ENCODE results near the gene MEIKIN.

MEIKIN gene

DNA sequence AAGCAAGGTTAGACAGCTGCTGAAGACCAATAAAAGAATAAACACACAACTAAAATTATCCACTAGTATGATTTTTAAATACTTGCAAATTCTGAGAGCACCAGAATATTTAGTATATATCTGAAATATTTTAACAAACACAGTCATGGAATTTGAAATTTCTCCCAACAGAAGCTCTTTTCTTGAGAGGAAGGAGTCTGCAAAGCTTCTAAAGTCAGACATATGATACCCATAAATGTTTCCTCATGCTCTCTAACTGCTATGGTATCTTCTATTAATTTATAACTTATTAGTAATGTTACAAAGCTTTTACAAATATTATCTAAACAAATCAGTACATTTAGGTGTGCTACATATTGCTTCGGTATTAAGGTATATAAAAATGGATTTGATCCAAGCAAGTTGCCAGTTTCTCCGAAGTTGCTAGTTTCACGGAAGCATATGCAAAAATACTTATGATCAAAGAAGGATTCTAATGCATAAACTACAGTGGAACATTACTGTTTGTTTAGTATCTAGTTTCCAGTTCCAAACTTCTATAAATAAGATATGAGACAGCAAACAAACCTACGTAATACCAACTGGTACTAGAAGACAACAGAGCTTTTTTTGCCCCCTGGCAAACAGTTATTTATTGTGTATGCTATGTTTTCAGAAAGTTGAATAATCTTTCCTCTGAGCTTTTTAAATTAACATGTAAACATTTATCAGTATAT is 170.7 kb downstream of the MEIKIN start:
- DNase-seq (ENCODE audit: extremely low read depth in 1 of 2, low read depth in 1 of 2) = no peak

DNA sequence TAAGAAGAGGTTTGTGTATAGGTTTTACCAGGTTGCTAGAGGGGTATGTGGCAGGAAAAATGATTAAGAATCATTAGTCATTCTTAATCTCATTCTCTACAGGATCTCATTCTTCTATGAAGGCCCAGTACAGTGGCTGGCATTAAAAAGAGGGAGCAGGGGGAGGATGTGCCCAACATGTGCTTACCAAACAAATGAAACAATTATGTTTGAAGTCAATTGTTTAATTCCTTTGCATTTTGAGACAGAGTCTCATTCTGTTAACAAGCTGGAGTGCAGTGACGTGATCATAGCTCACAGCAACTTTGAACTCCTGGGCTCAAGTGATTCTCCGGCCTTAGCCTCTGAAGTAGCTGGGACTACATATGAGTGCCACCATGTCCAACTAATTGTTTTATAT is 171.7 kb downstream of the MEIKIN start:
- DNase-seq (ENCODE audit: extremely low read depth in 1 of 2, low read depth in 1 of 2) = no peak

DNA sequence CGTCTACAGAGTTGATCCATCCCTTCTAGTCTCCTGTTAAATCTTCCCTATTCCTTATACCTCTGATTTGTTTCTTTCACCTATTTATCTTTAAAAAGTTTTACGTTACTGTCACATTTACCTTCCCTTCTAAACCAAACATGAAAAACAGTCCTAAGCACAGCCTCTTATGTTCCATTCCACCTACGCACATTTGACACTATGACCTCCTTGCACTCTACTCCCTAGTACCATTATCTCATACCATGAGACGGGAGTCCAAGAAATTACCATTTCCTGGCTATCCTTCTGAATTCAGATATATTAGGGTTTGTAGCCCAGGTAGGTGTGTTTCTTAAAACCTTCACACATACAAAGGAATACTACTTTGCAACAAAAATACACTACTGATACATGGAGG is 173.8 kb downstream of the MEIKIN start:
- no peak for DNase-seq (ENCODE audit: extremely low read depth in 1 of 2, low read depth in 1 of 2)

DNA sequence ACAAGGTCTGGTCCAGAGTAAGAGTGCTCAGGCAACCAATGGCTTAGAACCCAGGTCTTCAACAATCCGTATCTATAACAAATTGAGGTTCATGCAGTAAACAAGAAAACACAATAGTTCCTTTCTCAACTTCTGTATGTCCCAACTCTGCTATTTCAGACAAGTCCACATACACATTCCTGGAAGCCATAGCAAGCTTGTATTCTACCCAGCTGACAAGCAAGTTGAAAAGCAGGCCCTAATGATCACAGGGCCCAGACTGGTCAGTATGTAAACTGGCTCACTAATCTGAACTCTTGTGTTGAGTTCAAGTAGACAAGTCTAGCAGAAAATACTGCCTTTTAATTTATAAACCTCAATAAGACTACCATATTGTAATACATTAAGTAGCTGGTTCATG is 175.5 kb downstream of the MEIKIN start:
- DNase-seq (ENCODE audit: extremely low read depth in 1 of 2, low read depth in 1 of 2) = no peak

DNA sequence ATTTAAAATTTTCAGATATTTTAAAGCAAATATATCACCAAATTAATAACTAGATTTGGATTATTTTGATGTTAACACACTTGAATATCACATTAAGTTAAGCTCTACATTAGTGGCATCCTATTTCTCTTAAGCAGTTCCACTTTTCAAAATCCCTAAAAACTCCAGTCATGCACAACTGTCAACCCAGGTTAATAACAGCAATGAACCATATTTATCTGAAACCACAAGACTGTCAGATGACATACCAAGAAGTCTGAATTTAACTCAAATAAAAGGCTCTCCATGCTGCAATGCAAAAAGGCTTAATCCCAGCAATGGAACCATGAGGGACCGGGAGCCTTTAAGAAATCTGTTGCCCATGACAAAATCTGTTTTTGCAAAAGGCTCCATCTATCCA is 176.1 kb downstream of the MEIKIN start:
- DNase-seq (ENCODE audit: extremely low read depth in 1 of 2, low read depth in 1 of 2) = no peak

DNA sequence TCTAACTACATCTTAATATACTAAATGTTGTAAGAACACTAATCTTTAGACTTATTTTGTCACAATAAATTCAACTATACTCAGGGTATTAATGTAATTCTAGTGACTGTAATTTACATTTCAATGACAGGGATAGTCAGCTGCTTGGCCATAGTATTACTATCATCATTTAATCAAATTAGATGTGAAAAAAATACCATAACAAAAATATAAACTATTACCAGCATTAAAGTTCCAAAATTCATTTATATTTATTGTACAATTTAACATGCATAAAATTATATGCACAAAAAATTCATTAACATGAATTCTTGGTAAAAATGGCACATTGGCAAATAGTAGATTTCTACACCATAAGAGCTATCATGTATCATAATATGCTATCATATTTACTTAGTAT is 177.6 kb downstream of the MEIKIN start:
- DNase-seq (ENCODE audit: extremely low read depth in 1 of 2, low read depth in 1 of 2) = no peak

DNA sequence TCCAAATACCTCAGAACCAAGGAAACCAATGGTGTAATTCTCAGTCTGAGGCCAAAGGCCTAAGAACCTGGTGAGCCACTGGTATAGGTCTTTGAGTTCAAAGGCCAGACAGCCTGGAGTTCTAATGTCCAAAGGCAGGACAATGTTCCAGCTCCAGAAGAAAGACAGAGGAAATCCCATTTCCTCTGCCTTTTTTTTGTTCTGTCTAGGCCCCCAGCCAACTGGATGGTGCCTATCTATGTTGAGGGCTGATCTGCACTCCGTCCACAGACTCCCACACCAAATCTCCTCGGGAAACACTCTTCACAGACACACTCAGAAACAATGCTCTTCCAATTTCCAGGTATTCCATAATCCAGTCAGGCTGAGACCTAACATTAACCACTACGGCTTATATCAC is 178.8 kb downstream of the MEIKIN start:
- no peak for DNase-seq (ENCODE audit: extremely low read depth in 1 of 2, low read depth in 1 of 2)

DNA sequence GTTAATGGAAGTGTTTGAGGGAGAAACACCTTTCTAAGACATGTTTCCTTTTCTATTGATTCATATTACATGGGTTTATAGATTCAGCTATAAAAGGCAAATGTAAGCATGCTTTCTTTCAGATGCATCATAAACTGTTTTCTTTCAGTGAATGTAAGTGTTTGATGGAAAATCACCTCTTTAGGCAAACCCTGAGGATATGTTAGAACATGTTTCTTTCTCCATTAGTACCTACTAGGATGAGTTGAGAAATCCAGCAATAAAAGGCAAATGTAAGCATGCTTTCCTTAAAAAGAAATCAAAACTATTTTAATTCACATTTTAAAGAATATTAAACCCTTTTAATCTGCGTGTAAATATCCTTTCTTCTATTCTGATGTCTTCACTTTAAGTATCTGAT is 180.2 kb downstream of the MEIKIN start:
- no peak for DNase-seq (ENCODE audit: extremely low read depth in 1 of 2, low read depth in 1 of 2)

DNA sequence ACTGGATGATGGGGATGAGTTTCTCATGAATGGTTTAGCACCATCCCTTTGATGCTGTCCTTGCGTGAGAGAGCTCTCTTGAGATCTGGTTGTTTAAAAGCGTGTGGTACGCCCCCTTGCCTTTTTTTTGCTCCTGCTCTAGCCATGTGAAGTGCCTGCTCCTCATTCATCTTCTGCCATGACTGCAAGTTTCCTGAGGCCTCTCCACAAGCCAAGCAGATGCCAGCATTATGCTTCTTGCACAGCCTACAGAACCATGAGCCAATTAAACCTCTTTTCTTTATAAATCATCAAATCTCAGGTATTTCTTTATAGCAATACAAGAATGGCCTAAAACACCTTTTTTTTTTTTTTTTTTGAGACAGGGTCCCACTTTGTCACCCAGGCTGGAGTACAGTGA is 181.5 kb downstream of the MEIKIN start:
- DNase-seq (ENCODE audit: extremely low read depth in 1 of 2, low read depth in 1 of 2) = no peak

DNA sequence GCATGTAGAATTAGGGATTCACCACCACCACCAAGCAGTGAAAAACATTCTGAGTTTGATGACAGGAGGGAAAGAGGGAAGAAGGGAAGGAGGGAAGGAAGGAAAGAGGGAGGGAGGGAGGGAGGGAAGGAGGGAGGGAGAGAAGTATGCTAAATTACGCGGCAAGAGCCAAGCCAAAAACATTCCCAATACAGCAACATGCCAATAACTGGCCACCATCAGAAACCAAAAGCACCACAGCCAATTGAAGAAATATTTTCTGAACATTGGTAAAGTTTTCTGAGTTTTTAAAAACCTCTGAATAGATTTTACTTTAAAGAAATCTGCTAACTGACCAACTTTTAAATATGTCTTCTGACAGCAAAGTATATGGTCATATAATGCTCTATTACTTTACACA is 184.7 kb downstream of the MEIKIN start:
- no peak for DNase-seq (ENCODE audit: extremely low read depth in 1 of 2, low read depth in 1 of 2)

DNA sequence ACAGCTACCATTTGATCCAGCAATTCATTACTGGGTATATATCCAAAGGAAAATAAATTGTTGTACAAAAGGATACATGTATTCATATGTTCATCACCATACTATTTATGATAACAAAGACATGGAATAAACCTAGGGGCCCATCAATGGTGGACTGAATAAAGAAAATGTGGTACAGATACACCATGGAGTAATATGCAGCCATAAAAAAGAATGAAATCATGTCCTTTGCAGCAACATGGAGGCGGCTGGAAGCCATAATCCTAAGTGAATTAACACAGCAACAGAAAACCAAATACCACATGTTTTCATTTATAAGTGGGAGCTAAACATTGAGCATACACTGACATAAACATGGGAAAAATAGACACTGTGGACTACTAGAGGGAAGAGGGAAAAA is 185.8 kb downstream of the MEIKIN start:
- no peak for DNase-seq (ENCODE audit: extremely low read depth in 1 of 2, low read depth in 1 of 2)

DNA sequence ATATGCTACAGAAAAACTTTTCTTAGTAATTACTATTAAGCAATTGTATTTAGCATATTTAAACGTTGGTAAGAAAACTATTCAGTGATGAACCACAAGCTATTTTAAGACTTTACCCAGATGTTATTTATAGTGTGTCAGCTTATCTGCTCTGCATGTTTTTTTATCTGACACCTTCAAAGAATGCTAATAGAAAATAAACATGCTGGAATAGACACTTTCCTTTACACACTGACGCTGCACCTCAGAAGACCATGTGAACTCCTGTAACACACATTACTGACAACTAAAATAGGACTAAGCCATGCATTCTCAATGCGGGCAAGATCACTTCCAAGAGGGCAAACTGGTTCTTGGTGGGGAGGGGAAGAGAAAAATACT is 187.0 kb downstream of the MEIKIN start:
- no peak for DNase-seq (ENCODE audit: extremely low read depth in 1 of 2, low read depth in 1 of 2)

DNA sequence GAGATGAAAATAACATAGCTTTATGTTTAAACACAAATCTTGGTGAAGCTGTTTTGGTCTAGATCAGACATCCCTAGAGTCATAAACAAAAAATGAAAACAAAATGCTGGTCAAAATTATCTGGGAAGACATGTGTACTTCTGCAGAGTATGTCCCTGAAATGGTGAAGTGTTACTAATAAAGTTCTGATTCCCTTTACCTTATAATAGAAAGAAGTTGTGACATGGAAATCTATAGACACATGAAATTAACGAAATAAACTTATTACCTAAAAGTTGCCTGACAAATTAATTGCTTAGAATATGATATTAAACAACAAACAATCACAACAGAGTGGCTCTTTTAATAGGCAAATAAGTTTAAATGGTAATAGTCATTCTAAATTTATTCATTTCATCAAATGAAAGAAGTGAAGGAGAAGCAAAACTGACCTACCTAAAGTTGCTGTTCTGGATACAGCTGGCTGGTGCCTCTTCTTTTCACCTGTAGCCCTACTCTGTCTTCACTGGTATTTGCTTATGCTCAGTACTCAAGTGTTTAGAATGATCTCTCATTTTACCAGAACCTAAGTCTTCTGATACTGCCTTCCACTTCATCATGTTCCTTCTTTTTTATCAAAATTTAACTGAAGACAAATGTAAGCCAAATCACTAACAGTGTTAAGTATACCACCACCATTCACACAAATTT is 187.5 kb downstream of the MEIKIN start:
- no peak for DNase-seq (ENCODE audit: extremely low read depth in 1 of 2, low read depth in 1 of 2)
